Kidney (tissue), 22 donors: ENCODE measurements around the gene SORBS1. TPM values are rescaled to one million over a fixed set of nuclear protein-coding genes. Genes with fewer than 3 reads are reported as not detected.
A peak's percentile ranks its signal among the peaks of the same experiment; 100 is the strongest.

ENCODE experiments used
- DNase-seq, 5 donors: peaks; one replicate each; pipeline ENCODE4 v3.0.0-alpha.2; 2013 to 2020
- FAIRE-seq: peaks from 2 replicates; lab custom pipeline; 2012; peaks lifted over from hg19 to GRCh38; lab: Jason Lieb, UNC
- H3K27ac ChIP-seq, 2 donors: one replicate each; pipeline ENCODE4 v1.7.0; 2013; ENCODE audit warnings: low read depth in 2 of 2, low read length in 2 of 2, inconsistent platforms in 1 of 2
- H3K27me3 ChIP-seq: one replicate; pipeline ENCODE4 v1.7.1; 2013; ENCODE audit warnings: low read length, inconsistent platforms; ENCODE audit not compliant: control insufficient read depth, insufficient read depth
- H3K36me3 ChIP-seq, 3 donors: one replicate each; pipeline versions ENCODE4 v1.7.0 to v1.7.1; 2013; ENCODE audit warnings: low read length in 3 of 3, control low read depth in 1 of 3, inconsistent platforms in 1 of 3; ENCODE audit not compliant: insufficient read depth in 3 of 3, control insufficient read depth in 2 of 3
- H3K4me1 ChIP-seq, 3 donors: one replicate each; pipeline versions ENCODE4 v1.7.0 to v1.7.1; 2013; ENCODE audit warnings: low read length in 3 of 3, inconsistent platforms in 1 of 3, low read depth in 1 of 3; ENCODE audit not compliant: control insufficient read depth in 2 of 3, insufficient read depth in 2 of 3
- H3K4me3 ChIP-seq, 3 donors: one replicate each; pipeline versions ENCODE4 v1.7.0 to v1.8.1; 2013; ENCODE audit warnings: low read length in 3 of 3, control low read depth in 1 of 3, inconsistent platforms in 1 of 3
- H3K9ac ChIP-seq, 3 donors: one replicate each; pipeline versions ENCODE4 v1.7.0 to v1.7.1; 2013; ENCODE audit warnings: low read length in 3 of 3, control low read depth in 1 of 3, inconsistent platforms in 1 of 3
- H3K9me3 ChIP-seq, 3 donors: one replicate each; pipeline versions ENCODE4 v1.7.0 to v1.7.1; 2013; ENCODE audit warnings: low read length in 3 of 3, control low read depth in 1 of 3, inconsistent platforms in 1 of 3; ENCODE audit not compliant: control insufficient read depth in 2 of 3, insufficient read depth in 1 of 3
- CTCF ChIP-seq: IDR thresholded peaks from 3 replicates; pipeline ENCODE4 v1.5.1; 2012; ENCODE audit warnings: mild to moderate bottlenecking, moderate library complexity, borderline replicate concordance; ENCODE audit not compliant: insufficient read depth; ENCODE audit errors: extremely low read depth
- intact Hi-C: fragments of 100-400 bp; cut with DNase I; formaldehyde crosslinking; loops from one replicate; pipeline ENCODE4 v1.11.1; 2022
- long read RNA-seq, 10 donors: library from polyadenylated mRNA in 1 of 10; unstranded in 1 of 10; transcript quantifications; one replicate each; pipeline ENCODE4 v2.0.0 and lab custom pipeline, GENCODE V29; 2021 to 2026
- polyA plus RNA-seq: library from polyadenylated mRNA; stranded (reverse); fragments of 350-450 nt; fragmentation: Illumina TruSeq; extraction: RNeasy Lipid Tissue Mini Kit (QIAGEN cat#74804); gene quantifications from one replicate; pipeline ENCODE4 v1.2.3, GENCODE V29; 2014; ENCODE audit warnings: low read depth, low replicate concordance; ENCODE audit not compliant: insufficient read depth
- total RNA-seq: library from RNA; stranded (reverse); fragmentation: NEBNext Ultra II Directional; extraction: Animal tissue kit (Norgen Biotek cat#: 25700); gene quantifications from one replicate; pipeline ENCODE4 v1.2.1, GENCODE V29; 2021
- donor health status: control.
- donor health status: control.
- donor health status: control.
- donor health status: control.
- donor health status: control.
- donor health status: DM: yes; HTN: yes; CAD: no.
- donor health status: Normal renal cell carcinoma (clear cell type).

Gene SORBS1
- total RNA-seq (91.7 TPM), polyA plus RNA-seq (12.2 TPM)
- long read RNA-seq, donor 1: 0 reads
- long read RNA-seq, donor 2: 0 reads
- long read RNA-seq, donor 3: 0 reads
- long read RNA-seq, donor 4: 0 reads
- long read RNA-seq, donor 5: 0 reads
- long read RNA-seq, donor 6: 0 reads
- long read RNA-seq, donor 7, partial matches to known transcripts: 2 of 24 reads
- long read RNA-seq, donor 7, other reads (novel, unspliced or antisense): 22 of 24 reads
- long read RNA-seq, donor 8: 0 reads
- long read RNA-seq, donor 9: 0 reads
- long read RNA-seq, donor 10: 0 reads

- H3K4me1 ChIP-seq: peaks cover 0 to 10% (median 4%) of the 10 kb centered on the region in 3 donors
- peak within 1 kb of the TSS; percentile 71 to 93 (median 76) for H3K9ac ChIP-seq
- H3K27me3 ChIP-seq: no peaks in the 10 kb centered on the region
- no peaks in the 10 kb centered on the region for H3K9me3 ChIP-seq
- H3K4me3 ChIP-seq: peak within 1 kb of the TSS; percentile 71 to 84 (median 79)
- no peaks in the 10 kb centered on the region for H3K36me3 ChIP-seq
- intact Hi-C loops: no loop called here
- DNase-seq (peak; percentile 98 to 99 (median 98)), FAIRE-seq (no peak)
- TF ChIP-seq CTCF: no peak
- peak within 1 kb of the TSS; percentile 82 to 84 for H3K27ac ChIP-seq
Measured at GRCh38 chr10:95561177-95561863, at the start of gene SORBS1. Gene SORBS1, minus strand, starts transcription at chr10:95561371. Its CDS starts 120,236 bp downstream, at chr10:95441135.

GRCh38 chr10:95610727-95611126, 49.6 kb upstream of the SORBS1 start:
- intact Hi-C loops: no loop called here
- TF ChIP-seq CTCF: no peak
- peaks cover 18 to 71% (median 42%) of the 10 kb centered on the region in 3 donors for H3K36me3 ChIP-seq
- DNase-seq (no peak), FAIRE-seq (no peak)
- no peaks in the 10 kb centered on the region for H3K9me3 ChIP-seq
- H3K27me3 ChIP-seq: no peaks in the 10 kb centered on the region
- no peak overlapping the region for H3K4me3 ChIP-seq
- H3K27ac ChIP-seq: no peak overlapping the region
- no peak overlapping the region for H3K9ac ChIP-seq
- no peaks in the 10 kb centered on the region for H3K4me1 ChIP-seq

- Histone ChIP-seq H3K4me3 (no peak overlapping the region), H3K4me1 (no peaks in the 10 kb centered on the region), H3K27me3 (no peaks in the 10 kb centered on the region), H3K36me3 (peaks cover 11 to 33% (median 25%) of the 10 kb centered on the region in 3 donors), H3K9me3 (no peaks in the 10 kb centered on the region), H3K9ac (no peak overlapping the region), H3K27ac (no peak overlapping the region)
- intact Hi-C loops: loop anchor here (10.0 kb wide), 1 partner anchor 232 kb away; no protein-coding TSS in a partner anchor
- DNase-seq: no peak
- no peak for TF ChIP-seq CTCF
- no peak for FAIRE-seq
Measured at GRCh38 chr10:95606922-95607321, 45.8 kb upstream of the SORBS1 start.
